ENCODE results near the gene QSOX2. TPM values are rescaled to one million over a fixed set of nuclear protein-coding genes. Genes with fewer than 3 reads are reported as not detected.
"Not testable (repeated sequence)": the region's sequence is repeated elsewhere in the genome, so short reads cannot be mapped to it uniquely, and the experiment has no call there.

Gene QSOX2
- total RNA-seq, 1 experiment from 2014 or later, result 9.9 TPM

DNA sequence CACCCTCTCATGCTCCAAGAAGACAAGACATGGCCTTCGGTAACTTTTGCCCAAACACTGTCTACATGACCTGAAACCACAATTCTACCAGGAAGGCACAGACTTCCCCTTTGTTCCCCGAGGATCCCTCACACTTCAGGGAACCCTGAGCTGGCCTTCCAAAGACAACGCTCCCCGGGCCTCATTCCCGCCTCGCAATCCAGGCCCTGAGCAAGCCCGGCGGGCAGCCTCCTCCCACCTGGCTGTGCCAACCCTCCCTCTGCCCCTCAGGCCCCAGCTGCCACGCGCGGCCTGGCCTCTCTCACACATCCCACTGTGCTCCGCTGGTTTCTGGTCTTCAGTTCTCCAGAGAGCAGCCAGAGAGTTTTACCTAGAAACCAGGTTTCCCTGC is 7.3 kb downstream of the QSOX2 start:
- intact Hi-C loops (cut with micrococcal nuclease), result no loop called here
- Histone ChIP-seq H3K9ac (ENCODE audit: low read length) (no peak overlapping the region), H3K36me3 (ENCODE audit: low read depth, low read length) (no peaks in the 10 kb centered on the region), H3K27ac (ENCODE audit: low read length) (no peak overlapping the region), H3F3A (ENCODE audit: low read length, unreplicated experiment) (no peaks in the 10 kb centered on the region), H3K4me1 (ENCODE audit: insufficient read depth, low read length) (no peaks in the 10 kb centered on the region), H4K20me1 (ENCODE audit: low read length) (peaks cover 2% of the 10 kb centered on the region; the same call in 1 of the 2 replicates), H3K27me3 (ENCODE audit: low read length) (no peaks in the 10 kb centered on the region), H2AFZ (ENCODE audit: low read length) (no peak overlapping the region), H3K4me3 (ENCODE audit: low read length) (no peak overlapping the region), H3K4me2 (ENCODE audit: low read length) (no peak overlapping the region), H3K9me3 (ENCODE audit: low read length) (no peaks in the 10 kb centered on the region), H3K9me2 (replicated peaks; ENCODE audit: low read length) (no peaks in the 10 kb centered on the region), H3K79me2 (ENCODE audit: low read length) (peaks cover 54% of the 10 kb centered on the region)
- ChIA-PET POLR2A (ENCODE audit: unreplicated experiment) (no interaction called here), CTCF (no interaction called here)
- TF ChIP-seq EZH2phosphoT487 (IDR thresholded peaks at IDR 0.05; ENCODE audit: borderline replicate concordance, low read length) (no peak), EZH2 (IDR thresholded peaks at IDR 0.05; ENCODE audit: low read length, unreplicated experiment) (no peak)
- TF ChIP-seq, protein P1, sequence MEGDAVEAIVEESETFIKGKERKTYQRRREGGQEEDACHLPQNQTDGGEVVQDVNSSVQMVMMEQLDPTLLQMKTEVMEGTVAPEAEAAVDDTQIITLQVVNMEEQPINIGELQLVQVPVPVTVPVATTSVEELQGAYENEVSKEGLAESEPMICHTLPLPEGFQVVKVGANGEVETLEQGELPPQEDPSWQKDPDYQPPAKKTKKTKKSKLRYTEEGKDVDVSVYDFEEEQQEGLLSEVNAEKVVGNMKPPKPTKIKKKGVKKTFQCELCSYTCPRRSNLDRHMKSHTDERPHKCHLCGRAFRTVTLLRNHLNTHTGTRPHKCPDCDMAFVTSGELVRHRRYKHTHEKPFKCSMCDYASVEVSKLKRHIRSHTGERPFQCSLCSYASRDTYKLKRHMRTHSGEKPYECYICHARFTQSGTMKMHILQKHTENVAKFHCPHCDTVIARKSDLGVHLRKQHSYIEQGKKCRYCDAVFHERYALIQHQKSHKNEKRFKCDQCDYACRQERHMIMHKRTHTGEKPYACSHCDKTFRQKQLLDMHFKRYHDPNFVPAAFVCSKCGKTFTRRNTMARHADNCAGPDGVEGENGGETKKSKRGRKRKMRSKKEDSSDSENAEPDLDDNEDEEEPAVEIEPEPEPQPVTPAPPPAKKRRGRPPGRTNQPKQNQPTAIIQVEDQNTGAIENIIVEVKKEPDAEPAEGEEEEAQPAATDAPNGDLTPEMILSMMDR (conservative IDR thresholded peaks at IDR 0.05; ENCODE audit: low read depth, low read length), result no peak
- DNase-seq, result no peak
- ATAC-seq, result no peak
- BruUV-seq (replicated peaks), result no TSS peak

DNA sequence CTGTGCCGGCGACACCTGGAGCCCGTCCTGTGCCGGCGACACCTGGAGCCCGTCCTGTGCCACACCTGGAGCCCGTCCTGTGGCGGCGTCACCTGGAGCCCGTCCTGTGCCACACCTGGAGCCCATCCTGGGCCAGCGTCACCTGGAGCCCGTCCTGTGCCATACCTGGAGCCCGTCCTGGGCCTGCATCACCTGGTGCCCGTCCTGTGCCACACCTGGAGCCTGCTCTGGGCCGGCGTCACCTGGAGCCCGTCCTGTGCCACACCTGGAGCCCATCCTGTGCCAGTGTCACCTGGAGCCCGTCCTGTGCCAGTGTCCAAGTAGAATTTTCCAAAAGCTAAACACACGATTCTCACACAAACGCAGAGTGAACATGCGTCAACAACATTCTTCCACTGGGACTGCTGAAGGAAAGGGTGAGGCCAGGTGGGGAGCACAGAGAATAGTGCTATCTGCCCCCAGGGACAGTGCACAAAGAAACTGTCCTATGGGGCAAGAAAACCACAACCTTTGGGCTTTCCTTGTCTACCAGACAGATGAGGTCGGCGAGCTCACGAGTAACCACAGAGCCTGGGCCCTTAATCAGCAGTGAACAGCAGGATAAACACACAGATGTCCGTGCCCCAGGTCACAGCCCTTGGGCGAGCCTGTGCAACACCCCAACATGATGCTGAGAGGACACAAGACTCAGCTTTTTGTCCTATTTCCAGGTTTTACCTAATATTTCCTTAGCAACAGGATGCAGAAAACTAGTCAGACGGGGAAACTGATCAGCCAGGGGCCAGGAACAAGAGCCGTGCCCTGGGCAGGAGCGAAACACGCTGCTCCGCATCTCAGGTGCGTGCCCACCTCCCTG is 7.9 kb downstream of the QSOX2 start:
- no TSS peak for BruUV-seq (replicated peaks)
- no peaks in the 10 kb centered on the region for H3K9me3 ChIP-seq (ENCODE audit: low read length)
- no peaks in the 10 kb centered on the region for H3K27me3 ChIP-seq (ENCODE audit: low read length)
- ChIA-PET CTCF (no interaction called here), POLR2A (ENCODE audit: unreplicated experiment) (no interaction called here)
- no peak for ATAC-seq
- no peaks in the 10 kb centered on the region for H3K9me2 ChIP-seq (replicated peaks; ENCODE audit: low read length)
- H2AFZ ChIP-seq (ENCODE audit: low read length), result no peak overlapping the region
- H3K4me3 ChIP-seq (ENCODE audit: low read length), result no peak overlapping the region
- H3K4me2 ChIP-seq (ENCODE audit: low read length), result no peak overlapping the region
- intact Hi-C loops (cut with micrococcal nuclease), result no loop called here
- no peaks in the 10 kb centered on the region for H3F3A ChIP-seq (ENCODE audit: low read length, unreplicated experiment)
- DNase-seq, result no peak
- no peak overlapping the region for H3K27ac ChIP-seq (ENCODE audit: low read length)
- no peaks in the 10 kb centered on the region for H3K4me1 ChIP-seq (ENCODE audit: insufficient read depth, low read length)
- no peaks in the 10 kb centered on the region for H3K36me3 ChIP-seq (ENCODE audit: low read depth, low read length)
- TF ChIP-seq EZH2phosphoT487 (IDR thresholded peaks at IDR 0.05; ENCODE audit: borderline replicate concordance, low read length) (no peak), EZH2 (IDR thresholded peaks at IDR 0.05; ENCODE audit: low read length, unreplicated experiment) (no peak)
- TF ChIP-seq, protein P1 (conservative IDR thresholded peaks at IDR 0.05; ENCODE audit: low read depth, low read length), result no peak
- H3K9ac ChIP-seq (ENCODE audit: low read length), result no peak overlapping the region
- peaks cover 51% of the 10 kb centered on the region for H3K79me2 ChIP-seq (ENCODE audit: low read length)
- H4K20me1 ChIP-seq (ENCODE audit: low read length), result no peaks in the 10 kb centered on the region; the same call in 1 of the 2 replicates

DNA sequence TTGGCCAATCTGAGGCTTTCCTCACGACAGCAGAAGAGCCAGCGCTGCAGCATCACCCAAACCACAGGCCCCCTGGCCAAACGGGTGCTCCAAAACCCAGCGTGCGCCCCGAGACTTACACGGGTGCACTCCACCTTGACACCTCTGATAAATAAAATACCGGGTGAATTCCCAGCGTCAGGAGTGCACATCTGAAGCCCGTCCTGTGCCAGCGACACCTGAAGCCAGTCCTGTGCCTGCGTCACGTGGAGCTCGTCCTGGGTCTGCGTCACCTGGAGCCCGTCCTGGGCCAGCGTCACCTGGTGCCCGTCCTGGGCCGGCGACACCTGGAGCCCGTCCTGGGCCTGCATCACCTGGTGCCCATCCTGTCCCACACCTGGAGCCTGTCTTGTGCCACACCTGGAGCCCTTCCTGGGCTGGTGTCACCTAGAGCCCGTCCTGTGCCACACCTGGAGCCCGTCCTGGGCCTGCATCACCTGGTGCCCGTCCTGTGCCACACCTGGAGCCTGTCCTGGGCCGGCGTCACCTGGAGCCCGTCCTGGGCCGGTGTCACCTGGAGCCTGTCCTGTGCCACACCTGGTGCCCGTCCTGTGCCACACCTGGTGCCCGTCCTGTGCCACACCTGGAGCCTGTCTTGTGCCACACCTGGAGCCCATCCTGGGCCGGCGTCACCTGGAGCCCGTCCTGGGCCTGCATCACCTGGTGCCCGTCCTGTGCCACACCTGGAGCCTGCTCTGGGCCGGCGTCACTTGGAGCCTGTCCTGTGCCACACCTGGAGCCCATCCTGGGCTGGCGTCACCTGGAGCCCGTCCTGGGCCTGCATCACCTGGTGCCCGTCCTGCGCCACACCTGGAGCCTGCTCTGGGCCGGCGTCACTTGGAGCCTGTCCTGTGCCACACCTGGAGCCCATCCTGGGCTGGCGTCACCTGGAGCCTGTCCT is 8.9 kb downstream of the QSOX2 start:
- H3K4me1 ChIP-seq (ENCODE audit: insufficient read depth, low read length); CTCF ChIA-PET; H3F3A ChIP-seq (ENCODE audit: low read length, unreplicated experiment); H3K27ac ChIP-seq (ENCODE audit: low read length); BruUV-seq (replicated peaks); H3K36me3 ChIP-seq (ENCODE audit: low read depth, low read length); H3K4me3 ChIP-seq (ENCODE audit: low read length); H3K4me2 ChIP-seq (ENCODE audit: low read length); H3K9me3 ChIP-seq (ENCODE audit: low read length); DNase-seq; ATAC-seq; H3K9ac ChIP-seq (ENCODE audit: low read length); H3K27me3 ChIP-seq (ENCODE audit: low read length); H4K20me1 ChIP-seq (ENCODE audit: low read length); H2AFZ ChIP-seq (ENCODE audit: low read length); intact Hi-C loops (cut with micrococcal nuclease); POLR2A ChIA-PET (ENCODE audit: unreplicated experiment); H3K9me2 ChIP-seq (replicated peaks; ENCODE audit: low read length): not testable (repeated sequence)
- H3K79me2 ChIP-seq (ENCODE audit: low read length), result peaks cover 41% of the 10 kb centered on the region

Data from PC-3 (cell line).